ENCODE data around the gene DLGAP1.

The DLGAP1 gene

DNA sequence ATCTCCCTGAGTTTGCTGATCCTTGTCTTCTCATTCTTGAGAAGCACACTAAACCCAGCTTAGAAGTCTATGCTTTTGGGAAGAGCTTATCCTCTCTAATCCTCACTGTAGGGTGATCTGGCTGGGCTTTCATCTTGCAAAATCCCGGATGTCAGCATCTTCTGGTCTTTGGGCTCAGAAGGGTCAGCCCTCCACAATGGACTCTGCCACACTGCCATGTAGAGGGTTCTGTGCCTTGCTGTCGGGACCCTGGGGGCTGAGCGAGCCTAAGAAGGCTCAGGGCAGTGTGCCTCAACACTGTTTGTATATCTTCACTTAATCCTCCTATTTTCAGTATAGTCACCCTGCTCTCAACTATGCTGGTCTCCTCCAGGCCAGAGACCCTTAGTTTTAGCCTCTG is 902.8 kb downstream of the DLGAP1 start:
- DNase-seq: no peak

DNA sequence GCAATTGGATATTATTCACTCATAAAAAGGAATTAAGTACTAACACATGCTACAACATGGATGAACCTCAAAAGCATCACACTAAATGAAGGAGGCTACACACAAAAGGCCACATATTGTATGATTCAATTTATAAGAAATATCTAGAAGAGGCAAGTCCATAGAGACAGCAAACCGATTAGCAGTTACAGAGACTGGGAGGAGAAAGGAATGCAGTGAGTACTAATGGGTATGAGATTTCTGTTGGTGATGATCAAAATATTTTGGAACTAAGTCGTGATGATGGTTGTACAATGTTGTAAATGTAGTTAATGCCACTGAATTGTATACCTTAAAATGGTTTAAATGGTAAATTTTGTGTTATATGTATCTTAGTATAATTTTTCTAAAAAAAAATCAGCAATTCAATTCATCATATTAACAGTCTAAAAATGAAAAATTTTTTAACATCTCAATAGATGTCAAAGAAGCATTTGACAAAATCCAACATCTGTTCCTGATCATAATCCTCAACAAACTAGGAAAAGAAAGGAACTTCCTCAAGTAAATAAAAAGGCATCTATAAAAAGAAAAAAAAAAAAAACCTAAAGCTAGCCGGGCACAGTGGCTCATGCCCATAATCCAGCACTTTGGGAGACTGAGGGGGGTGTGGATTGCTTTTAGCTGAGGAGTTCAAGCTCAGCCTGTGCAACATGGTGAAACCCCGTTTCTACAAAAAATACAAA is 907.1 kb downstream of the DLGAP1 start:
- DNase-seq: no peak

DNA sequence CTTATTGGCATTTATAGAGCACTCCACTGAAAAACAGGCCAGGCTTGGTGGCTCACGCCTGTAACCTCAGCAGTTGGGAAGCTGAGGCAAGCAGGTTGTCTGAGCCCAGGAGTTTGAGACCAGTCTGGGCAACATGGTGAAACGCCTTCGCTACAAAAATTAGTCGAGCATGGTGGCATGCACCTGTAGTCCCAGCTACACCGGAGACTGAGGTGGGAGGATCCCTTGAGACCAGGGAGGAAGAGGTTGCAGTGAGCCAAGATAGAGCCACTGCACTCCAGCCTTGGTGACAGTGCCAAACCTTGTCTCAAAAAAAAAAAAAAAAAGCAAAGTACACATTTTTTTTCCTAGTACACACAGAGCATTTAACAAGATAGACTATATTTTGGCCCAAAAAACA is 909.0 kb downstream of the DLGAP1 start:
- no peak for DNase-seq

DNA sequence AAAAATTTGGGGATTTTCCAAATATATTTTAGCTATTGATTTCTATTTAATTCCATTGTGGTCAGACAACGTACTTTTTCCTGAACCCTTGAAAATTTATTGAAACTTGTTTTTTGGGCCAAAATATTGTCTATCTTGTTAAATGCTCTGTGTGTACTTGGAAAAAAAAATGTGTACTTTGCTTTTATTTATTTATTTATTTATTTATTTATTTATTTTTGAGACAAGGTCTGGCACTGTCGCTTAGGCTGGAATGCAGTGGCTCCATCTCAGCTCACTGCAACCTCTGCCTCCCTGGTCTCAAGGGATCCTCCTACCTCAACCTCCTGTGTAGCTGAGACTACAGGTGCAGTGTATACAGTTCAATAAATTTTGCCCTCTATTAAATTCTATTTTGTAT is 910.6 kb downstream of the DLGAP1 start:
- DNase-seq: no peak

DNA sequence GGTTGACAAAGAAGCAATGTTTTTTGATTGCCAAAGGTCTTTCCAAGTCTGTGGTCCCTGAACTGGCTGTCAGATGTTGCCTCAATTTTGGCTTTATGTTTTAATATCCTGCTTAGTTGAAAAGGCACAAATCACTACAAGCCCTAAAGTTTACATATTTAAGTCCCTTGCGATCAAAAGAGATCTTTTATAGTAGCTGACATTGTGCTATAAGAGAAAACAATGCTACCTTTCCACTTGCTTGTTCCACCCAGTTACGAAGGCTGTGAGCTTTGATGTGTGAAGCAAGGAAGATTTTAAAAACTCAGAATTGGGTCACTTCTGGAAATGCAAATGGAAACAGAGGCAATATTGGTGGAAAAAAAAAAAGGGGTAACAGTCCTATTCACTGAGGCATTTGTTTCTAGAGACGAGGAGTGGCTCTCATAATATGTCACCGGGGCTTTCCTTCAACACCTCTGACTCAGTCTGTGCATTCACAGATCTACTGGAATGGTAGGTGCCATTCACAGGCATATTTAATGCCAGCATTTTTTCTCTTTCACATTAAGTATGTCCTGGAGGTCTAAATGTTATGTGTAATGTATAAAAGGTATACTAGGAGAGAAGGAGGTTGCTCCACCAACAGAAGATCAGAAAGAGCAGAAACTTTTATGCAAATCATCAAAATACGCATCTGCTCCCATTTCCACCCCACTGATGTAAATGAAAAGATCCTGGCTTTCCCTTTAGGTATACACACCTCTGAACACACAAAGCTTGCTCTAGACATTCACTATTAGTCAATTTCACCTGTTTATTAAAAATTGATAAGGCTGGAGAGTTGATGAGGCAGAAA is 913.3 kb downstream of the DLGAP1 start:
- no peak for DNase-seq

DNA sequence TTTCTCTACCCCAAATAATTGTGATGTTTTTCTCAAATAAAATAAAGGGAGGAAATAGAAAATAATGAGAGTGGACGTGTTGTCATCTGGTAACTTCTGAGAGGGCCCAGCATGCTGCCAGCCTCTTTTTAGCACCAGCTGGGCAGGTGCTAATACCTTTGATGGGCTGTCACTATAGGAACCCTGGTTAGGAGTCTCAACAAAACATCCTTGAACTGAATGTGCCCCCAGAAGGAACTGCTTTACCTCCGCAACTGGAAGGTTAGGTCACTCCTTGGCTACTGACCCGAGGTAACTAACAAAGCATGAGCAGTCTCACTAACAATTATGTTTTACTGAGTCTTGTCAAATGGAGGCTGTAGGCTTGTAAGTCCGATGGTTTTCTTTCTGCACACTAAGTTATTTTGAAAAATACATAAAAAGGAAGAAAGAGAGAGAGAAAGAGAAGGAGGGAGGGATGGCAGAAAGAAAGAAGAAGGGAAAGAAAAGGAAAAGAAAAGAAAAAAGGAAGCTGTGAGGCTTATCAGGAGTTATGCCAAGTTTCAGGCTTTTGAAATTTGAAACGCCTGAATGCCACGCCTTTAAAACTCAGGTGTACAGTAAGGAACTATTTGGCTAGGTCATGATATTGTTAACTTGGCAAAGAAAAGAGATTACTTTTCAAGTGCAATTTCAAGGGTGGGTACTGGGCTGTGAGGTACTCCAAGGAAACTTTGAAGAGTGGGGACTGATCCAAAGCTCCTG is 914.1 kb downstream of the DLGAP1 start:
- DNase-seq: no peak

DNA sequence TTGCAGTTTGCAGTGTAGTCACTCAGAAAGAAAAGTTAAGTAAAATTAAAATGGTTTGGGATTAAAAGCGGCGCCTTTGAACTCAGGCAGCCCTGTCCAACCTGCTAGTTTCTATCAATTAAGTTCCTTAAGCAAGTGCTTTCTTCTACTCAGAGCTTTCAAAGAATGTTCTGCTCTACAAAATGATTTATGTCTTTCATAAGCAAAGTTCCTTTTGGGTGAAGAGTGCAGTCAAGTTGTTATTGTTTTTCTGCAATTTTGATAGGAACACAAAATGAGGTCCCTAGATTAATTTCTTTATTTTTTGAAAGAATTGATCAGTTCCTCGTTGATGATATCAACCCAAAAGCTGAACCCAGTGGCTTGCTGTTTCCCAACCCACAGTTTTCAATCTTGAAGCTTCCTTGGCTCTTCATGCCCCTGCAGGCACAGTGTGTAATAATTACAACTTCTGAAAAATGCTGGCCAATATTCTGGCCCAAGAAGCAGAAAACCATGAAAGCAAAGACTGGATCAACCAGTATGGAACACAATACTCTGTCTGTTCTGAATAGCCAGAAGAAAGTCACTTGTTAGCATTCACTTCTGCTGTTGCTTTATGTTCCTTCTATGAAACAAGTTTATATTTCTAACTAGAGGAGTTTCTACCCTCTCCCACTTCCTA is 916.0 kb downstream of the DLGAP1 start:
- no peak for DNase-seq

DNA sequence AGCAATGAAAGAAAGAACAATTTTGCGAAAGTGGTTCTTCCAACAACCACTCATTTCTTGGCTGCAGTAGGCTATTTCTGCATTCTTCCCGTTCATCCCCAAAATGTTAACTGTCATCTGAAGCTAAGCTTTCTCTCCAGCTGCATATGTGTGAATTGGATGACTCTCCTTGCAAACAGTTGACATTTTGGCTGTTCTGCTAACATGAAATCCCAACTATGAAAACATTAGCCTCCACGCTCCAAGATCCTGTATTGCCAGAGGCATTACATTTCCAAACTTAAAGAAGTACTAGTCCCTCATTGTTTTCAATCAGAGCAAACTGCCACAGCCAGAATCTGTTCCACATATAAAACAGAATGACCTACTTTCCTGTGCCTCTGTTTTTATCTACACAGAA is 916.7 kb downstream of the DLGAP1 start:
- no peak for DNase-seq

DNA sequence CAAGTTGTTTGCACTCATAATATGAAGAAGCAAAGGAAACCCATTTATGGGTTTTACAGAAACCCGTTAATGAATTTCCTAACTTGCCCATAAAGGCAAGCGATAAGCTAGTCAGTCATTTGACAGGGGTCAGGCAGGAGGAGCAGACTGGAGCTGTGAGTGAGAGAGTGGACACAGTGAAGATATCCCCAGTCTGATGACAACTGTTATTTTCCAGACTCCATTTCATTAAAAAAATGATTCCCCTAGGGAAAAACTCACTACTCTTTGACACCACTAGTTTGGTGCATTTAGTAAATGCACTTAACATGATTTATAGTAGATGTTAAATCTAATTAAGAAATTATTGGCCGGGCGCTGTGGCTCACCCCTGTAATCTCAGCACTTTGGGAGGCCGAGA is 924.3 kb downstream of the DLGAP1 start:
- no peak for DNase-seq

DNA sequence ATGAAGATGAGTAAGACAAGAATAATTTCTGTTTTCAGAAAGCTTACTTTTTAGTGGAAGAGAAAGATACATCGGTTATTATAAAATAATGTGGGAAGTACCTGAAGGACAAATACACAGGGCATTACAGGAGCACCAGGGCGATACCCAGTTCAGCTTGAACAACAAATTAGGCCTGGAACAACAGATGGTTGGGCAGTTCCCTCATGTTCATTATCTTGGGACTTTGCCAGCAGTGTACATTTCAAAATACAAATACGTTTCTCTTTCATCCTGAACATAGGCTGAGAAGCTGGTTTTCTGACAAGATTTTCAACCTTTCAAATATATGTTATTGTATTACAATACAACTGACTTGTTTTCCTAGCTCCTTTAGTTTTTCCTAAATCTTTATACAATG is 925.5 kb downstream of the DLGAP1 start:
- no peak for DNase-seq

DNA sequence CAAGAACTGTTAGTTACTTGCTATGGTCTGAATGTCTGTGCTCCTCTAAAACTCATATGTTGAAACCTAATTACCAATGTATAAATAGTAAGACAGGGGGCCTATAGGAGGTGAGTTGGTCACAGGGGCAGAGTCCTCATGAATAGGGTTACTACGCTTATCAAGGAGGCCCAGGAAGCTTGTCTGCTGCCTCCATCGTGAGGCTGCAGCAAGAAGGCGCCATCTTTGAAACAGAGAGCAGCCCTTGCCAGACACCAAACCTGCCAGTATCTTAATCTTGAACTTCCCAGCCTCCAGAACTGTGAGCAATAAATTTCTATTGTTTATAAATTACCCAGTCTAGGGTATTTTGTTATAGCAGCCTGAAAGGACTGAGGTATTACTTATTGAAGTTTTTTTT is 926.0 kb downstream of the DLGAP1 start:
- no peak for DNase-seq

DNA sequence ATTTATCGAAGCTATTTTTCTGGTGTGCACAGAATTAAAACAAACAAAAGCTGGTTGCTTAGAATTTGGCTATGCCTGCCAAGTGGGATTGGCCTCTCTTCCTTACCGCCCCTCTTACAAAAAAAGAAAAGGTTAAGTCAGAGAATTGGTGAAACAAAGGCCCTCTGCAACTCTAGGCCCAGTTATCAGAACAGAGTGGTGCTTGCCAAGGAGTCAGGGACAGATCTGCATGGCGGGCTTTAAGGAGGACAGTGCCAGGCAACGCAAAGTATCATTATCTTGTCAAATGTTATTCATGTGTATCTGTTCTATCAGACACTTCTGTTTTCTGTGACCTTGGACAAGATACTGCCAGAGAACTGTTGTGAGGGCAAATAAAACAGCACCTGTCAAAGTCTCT is 926.9 kb downstream of the DLGAP1 start:
- no peak for DNase-seq

DNA sequence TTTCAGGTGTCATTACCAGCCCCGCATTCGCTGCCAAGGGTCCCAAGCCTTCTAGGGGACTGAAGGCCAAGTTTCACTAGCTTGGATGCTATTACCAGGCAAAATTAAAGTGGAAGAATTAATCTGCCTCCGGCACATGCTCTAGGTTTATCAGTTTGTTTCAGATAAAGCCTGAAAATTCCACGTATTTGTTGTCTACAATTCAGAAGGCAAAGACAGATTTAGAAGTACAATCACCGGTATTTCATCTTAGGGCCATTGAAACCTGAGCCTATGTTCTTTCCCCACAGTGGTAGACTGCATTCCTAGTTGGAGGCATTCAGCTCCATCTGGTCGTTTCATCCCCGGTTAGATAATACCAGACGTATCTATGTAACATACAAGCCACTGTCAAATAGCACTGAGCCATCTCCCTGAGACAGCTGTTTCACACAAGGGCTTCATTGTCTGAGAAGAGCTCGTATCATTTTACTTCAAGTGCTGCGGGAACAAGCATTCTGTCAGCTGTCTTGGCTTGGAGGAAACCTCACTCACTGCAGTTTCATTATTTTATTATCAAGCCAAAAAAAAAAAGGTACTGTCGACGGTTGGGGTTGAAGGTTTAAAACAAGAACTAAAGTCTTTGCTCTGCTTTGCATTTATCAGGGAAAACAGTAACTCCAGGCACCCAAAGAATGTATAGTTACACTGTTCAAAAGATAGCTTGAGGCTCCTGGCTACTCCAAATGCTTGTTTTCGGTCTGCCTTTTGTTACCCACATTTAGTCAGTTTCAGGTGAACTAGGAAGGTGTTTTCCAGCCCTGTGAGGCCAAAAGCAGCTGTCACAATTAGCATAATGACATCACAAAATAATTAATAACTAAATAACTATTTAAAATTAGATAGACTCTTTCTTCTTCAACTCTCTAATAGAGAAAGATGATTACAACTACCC is 928.4 kb downstream of the DLGAP1 start:
- no peak for DNase-seq

DNA sequence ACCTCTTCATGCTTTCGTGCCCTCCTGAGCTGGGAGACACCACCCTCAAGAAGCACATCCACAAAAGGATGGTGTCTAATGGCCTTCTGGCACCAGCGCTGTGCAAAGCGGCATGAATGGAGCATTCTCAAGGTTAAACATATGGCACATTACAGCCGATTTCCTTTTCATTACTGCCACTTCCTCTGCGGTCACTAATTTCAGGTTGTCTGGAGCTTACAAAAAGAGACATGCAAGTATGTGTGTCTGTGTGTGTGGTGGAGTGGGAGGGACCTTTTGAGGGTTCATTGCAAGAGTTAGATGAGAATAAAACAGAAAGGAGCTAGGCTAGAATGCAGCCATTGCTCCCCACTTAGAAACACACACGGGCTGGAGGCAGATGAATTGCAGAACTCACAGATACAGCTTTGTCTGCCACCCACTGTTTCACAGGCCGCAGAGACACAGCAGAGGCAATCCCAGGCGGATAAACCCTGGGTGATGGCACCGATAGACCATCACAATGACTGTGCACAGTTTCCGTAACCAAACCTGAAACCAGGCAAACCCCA is 929.2 kb downstream of the DLGAP1 start:
- no peak for DNase-seq

DNA sequence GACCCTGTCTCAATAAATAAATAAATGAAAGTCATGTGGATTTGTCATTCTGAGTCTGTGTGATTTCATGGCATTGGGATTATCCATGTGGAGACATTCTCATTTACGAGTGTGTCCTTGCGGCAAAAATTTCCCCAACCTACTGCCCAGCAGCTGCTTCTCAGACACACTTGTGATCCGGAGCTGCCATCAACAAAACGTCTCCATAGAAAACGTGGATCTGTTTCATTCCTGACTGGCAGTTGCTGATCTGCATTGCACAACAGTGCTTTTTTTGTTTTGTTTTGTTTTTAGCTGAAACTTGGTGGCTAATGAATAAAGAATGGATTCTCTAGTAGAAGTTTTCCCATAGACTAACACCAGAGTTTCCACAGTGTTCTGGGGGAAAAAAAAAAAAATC is 930.4 kb downstream of the DLGAP1 start:
- no peak for DNase-seq

DNA sequence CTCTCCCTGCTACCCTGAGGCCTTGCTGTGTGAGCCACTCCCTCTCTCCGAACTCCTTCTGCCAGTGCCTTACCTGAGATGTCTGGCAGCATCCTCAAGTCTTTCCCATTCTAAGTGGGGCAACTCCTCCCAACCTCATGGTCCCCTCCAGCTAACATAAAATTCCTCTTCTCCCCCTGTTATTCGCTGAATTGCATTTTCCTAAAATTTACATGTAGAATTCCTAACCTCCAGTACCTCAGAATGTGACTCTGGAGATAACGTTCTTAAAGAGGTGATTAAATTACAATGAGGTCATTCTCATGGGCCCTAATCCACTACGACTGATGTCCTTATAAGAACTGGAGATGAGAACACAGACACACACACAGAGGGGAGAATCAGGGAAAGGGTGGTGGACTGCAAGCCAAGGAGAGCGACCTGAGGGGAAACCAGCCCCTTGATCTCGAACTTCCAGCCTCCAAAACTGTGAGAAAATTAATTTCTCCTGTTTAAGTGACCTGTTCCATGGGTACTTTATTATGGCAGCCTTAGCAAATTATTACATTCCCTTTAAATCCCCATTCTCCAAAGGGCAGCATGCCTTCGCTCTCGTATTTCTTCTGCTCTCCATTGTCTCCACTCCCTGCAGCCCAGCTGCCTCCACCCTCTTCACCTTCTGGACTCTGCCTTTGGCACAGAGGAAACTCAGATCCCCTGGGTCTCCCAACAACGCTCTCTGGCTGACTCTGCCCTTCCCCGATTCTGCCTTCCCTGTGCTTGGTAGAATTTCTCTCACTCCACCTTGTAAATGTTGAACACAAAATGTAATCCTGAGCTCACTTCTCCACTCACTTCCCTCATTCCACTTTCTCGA is 934.6 kb downstream of the DLGAP1 start:
- no peak for DNase-seq

DNA sequence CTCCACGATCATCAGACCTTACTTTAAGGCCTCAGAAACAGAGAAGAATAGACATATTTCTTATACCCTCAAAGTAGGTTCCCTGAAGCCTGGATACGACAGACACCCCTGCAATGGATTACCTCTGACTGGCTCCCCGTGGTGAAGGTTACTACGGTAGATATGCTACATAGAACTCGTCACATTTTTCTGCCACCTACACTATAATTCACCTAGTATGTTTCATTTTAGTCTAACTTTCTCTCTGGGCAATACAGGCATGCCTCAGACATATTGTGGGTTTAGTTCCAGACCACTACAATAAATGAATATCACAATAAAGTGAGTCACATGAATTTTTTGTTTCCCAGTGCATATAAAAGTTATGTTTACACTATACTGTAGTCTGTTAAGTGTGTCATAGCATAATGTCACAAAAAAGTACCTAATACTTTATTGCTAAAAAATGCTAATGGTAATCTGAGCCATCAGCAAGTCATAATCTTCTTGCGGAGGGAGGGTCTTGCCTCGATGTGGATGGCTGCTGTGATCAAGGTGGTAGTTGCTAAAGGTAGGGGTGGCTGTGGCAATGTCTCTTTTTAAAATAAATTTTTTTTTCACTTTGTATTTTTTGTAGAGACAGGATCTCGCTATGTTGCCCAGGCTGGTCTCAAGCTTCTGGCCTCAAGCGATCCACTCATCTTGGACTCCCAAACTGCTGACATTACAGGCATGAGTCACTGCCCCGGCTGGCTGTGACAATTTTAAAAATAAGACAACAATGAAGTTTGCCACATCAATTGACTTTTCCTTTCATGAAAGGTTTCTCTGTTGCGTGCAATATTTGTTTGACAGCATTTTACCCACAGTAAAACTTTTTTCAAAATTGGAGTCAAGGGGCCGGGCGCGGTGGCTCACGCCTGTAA is 940.5 kb downstream of the DLGAP1 start:
- DNase-seq: no peak

DNA sequence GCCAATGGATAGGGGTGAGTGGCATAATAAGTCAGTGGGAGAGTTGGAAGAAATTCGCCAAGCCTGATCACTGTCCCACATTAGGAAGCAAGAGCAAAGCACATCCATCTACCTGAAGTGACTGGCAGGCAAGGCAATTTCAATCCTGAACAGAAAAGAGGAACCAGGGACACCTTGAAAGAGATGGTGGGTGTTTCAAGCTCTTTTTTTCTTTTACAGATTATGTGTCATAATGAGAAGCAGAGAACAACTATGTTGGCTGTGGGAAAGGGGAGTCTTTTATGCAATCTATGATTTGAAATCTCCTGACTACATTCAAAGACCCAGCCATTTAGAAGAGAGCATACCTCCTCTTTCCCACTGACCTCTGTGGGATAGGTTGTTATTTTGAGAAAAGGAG is 941.6 kb downstream of the DLGAP1 start:
- DNase-seq: no peak

DNA sequence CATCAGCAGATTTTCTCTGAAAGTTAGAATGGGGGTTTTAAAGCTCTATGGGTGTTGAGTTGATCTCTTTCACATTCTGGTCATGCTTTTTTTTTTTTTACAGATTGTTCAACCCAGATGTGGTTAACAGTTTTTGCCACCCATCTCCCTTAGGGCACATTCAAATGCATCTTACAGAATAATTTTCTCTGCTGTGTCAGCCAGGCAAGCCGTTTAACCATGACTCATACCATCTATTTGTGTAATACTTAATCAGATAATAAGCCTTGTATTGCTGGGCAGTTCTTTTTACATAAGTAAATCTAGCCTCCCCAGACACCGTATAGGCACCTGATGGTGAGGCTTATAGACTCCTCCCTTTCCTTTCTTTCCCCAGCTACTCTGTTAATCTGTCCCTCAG is 943.1 kb downstream of the DLGAP1 start:
- DNase-seq: no peak

DNA sequence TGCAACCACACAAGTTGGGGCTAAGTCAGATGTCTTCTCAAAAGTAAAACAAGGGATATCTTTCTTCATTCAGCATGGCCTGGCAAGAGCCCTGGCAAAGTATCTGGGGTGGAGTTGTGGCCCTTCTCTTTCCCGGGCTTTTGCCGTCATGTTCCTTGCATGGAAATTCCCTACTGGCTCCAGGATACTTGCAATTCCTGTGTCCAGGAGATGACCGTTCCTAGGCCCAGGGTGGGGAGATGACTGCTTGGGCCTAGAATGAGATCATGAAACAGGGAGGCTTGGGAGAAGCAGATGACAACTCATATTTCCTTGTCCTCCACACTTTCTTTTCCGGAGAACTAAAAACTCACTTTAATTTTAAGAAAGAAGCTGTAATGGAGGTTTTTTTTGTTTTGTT is 944.2 kb downstream of the DLGAP1 start:
- no peak for DNase-seq

All from effector CD4-positive, alpha-beta T cell (primary cell).